Measurements from ENCODE around the gene ERAL1. TPM values are rescaled to one million over a fixed set of nuclear protein-coding genes. Genes with fewer than 3 reads are reported as not detected.

The ERAL1 gene
- total and polyA plus RNA-seq, 2 of the 13 experiments (the other 11 are each of a cell fraction or from before 2014, with no cell fraction given), result 46.9 to 72.2 TPM

DNA sequence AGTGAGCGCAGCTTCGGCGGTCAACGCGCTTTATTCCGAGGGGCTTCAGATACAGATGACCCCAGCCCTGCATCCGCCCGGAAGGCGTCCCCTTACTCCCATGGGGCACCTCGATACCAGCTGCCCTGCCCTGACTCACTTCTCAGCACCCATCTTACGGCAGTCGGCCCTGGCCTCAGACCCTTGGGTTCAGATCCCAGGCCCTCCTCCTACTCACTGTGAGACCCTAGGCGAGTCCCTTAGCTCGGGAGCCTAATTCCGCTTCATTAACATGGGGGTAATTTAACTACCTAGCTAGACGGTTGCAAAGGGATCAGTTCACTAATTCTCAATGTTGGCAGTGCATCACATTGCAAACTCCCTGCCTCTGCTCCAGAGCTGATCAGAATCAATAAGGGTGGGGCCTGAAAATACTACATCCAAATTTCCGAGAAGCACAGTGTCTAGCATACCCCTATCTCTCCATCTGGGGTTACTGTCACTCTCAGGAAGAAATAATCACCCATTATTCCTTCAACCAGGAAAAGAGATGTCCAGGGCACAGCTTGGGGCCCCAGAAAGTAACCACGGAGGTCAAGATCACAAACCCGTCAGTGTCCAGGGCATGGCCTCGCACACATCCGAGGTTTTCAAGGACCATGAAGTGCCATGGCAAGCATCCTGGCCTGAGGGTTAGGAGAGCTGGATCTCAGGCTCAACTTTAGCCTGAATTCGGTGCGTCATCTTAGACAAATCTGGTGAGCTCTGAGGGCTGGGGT, 43.1 kb downstream of the ERAL1 start (continued):
- TF ChIP-seq SETDB1 (CRISPR knock-in tag; IDR thresholded peaks at IDR 0.05; ENCODE audit: borderline replicate concordance) (no peak), FOXM1 (CRISPR knock-in tag; IDR thresholded peaks at IDR 0.05) (no peak), ZFX (CRISPR knock-in tag; IDR thresholded peaks at IDR 0.05; ENCODE audit: low read depth) (no peak), ZNF672 (CRISPR knock-in tag; IDR thresholded peaks at IDR 0.05) (no peak), HNRNPH1 (optimal IDR thresholded peaks at IDR 0.05; ENCODE audit: low read depth, low read length) (no peak), ZNF543 (CRISPR knock-in tag; IDR thresholded peaks at IDR 0.05) (no peak), U2AF1 (optimal IDR thresholded peaks at IDR 0.05; ENCODE audit: low read depth, low read length) (no peak), ZNF354B (CRISPR knock-in tag; IDR thresholded peaks at IDR 0.05) (no peak), ZNF773 (CRISPR knock-in tag; IDR thresholded peaks at IDR 0.05; ENCODE audit: borderline replicate concordance) (no peak), KMT2B (CRISPR knock-in tag; IDR thresholded peaks at IDR 0.05) (no peak), ZNF558 (CRISPR knock-in tag; IDR thresholded peaks at IDR 0.05; ENCODE audit: borderline replicate concordance) (no peak), FOXA3 (CRISPR knock-in tag; IDR thresholded peaks at IDR 0.05) (no peak; the same call in 1 of the 2 replicates), RARA (CRISPR knock-in tag; IDR thresholded peaks at IDR 0.05) (no peak), GLI4 (CRISPR knock-in tag; IDR thresholded peaks at IDR 0.05; ENCODE audit: borderline replicate concordance) (no peak), ZNF124 (CRISPR knock-in tag; IDR thresholded peaks at IDR 0.05) (no peak)
- TF ChIP-seq, protein P1, sequence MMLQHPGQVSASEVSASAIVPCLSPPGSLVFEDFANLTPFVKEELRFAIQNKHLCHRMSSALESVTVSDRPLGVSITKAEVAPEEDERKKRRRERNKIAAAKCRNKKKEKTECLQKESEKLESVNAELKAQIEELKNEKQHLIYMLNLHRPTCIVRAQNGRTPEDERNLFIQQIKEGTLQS (CRISPR knock-in tag; IDR thresholded peaks at IDR 0.05), result no peak
- TF ChIP-seq, protein P2, sequence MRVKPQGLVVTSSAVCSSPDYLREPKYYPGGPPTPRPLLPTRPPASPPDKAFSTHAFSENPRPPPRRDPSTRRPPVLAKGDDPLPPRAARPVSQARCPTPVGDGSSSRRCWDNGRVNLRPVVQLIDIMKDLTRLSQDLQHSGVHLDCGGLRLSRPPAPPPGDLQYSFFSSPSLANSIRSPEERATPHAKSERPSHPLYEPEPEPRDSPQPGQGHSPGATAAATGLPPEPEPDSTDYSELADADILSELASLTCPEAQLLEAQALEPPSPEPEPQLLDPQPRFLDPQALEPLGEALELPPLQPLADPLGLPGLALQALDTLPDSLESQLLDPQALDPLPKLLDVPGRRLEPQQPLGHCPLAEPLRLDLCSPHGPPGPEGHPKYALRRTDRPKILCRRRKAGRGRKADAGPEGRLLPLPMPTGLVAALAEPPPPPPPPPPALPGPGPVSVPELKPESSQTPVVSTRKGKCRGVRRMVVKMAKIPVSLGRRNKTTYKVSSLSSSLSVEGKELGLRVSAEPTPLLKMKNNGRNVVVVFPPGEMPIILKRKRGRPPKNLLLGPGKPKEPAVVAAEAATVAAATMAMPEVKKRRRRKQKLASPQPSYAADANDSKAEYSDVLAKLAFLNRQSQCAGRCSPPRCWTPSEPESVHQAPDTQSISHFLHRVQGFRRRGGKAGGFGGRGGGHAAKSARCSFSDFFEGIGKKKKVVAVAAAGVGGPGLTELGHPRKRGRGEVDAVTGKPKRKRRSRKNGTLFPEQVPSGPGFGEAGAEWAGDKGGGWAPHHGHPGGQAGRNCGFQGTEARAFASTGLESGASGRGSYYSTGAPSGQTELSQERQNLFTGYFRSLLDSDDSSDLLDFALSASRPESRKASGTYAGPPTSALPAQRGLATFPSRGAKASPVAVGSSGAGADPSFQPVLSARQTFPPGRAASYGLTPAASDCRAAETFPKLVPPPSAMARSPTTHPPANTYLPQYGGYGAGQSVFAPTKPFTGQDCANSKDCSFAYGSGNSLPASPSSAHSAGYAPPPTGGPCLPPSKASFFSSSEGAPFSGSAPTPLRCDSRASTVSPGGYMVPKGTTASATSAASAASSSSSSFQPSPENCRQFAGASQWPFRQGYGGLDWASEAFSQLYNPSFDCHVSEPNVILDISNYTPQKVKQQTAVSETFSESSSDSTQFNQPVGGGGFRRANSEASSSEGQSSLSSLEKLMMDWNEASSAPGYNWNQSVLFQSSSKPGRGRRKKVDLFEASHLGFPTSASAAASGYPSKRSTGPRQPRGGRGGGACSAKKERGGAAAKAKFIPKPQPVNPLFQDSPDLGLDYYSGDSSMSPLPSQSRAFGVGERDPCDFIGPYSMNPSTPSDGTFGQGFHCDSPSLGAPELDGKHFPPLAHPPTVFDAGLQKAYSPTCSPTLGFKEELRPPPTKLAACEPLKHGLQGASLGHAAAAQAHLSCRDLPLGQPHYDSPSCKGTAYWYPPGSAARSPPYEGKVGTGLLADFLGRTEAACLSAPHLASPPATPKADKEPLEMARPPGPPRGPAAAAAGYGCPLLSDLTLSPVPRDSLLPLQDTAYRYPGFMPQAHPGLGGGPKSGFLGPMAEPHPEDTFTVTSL (CRISPR knock-in tag; IDR thresholded peaks at IDR 0.05; ENCODE audit: borderline replicate concordance), result no peak
- TF ChIP-seq, protein P3, sequence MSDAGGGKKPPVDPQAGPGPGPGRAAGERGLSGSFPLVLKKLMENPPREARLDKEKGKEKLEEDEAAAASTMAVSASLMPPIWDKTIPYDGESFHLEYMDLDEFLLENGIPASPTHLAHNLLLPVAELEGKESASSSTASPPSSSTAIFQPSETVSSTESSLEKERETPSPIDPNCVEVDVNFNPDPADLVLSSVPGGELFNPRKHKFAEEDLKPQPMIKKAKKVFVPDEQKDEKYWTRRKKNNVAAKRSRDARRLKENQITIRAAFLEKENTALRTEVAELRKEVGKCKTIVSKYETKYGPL (CRISPR knock-in tag; IDR thresholded peaks at IDR 0.05), result no peak
- TF ChIP-seq, protein P4, sequence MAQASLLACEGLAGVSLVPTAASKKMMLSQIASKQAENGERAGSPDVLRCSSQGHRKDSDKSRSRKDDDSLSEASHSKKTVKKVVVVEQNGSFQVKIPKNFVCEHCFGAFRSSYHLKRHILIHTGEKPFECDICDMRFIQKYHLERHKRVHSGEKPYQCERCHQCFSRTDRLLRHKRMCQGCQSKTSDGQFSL (CRISPR knock-in tag; IDR thresholded peaks at IDR 0.05), result no peak
- TF ChIP-seq, protein P5, sequence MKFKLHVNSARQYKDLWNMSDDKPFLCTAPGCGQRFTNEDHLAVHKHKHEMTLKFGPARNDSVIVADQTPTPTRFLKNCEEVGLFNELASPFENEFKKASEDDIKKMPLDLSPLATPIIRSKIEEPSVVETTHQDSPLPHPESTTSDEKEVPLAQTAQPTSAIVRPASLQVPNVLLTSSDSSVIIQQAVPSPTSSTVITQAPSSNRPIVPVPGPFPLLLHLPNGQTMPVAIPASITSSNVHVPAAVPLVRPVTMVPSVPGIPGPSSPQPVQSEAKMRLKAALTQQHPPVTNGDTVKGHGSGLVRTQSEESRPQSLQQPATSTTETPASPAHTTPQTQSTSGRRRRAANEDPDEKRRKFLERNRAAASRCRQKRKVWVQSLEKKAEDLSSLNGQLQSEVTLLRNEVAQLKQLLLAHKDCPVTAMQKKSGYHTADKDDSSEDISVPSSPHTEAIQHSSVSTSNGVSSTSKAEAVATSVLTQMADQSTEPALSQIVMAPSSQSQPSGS (CRISPR knock-in tag; IDR thresholded peaks at IDR 0.05), result no peak
- TF ChIP-seq, protein P6, sequence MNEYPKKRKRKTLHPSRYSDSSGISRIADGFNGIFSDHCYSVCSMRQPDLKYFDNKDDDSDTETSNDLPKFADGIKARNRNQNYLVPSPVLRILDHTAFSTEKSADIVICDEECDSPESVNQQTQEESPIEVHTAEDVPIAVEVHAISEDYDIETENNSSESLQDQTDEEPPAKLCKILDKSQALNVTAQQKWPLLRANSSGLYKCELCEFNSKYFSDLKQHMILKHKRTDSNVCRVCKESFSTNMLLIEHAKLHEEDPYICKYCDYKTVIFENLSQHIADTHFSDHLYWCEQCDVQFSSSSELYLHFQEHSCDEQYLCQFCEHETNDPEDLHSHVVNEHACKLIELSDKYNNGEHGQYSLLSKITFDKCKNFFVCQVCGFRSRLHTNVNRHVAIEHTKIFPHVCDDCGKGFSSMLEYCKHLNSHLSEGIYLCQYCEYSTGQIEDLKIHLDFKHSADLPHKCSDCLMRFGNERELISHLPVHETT (CRISPR knock-in tag; conservative IDR thresholded peaks at IDR 0.05), result no peak

Data from HepG2 (cell line).